ENCODE measurements around the gene DUSP28. TPM values are rescaled to one million over a fixed set of nuclear protein-coding genes. Genes with fewer than 3 reads are reported as not detected.

DUSP28 gene
- total RNA-seq, 1 donor from 2014 or later, result 72.3 TPM

DNA sequence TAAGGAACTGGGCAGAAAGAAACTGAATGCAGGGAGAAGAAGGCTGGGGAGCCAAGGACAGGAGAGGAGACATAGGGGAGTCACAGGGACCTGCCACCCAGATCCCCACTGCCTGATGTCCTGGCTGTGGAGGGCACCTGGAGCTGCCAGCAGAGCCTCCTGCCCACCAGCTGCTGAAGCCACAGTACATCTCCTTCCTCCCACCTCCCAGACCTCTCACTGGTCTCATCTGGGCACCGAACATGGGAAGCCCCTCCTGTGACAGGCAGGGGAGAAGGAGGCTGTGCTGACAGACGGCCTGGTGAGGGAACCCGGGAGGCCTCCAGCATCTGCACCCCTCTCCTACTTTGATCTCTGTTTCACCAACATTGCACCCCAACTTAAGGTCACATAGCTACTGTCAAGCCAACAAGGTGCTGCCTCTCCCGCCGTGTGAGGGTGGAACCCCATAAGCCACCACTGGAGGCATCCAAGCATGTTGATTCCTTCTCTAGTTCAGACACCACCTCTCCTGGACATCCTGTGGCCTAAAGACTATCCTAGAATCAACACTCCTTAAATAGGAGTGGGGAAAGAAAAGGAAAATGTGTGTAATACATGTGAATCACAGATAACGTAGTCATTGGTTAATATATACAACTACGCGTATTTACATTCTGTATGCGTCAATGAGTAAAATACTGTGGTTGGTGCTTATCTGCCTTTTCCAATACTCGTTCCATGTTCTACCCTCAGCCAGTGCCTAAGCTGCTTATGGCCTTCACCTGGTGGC is 4.6 kb downstream of the DUSP28 start:
- H3K4me1 ChIP-seq, result peaks cover 21 to 28% of the 10 kb centered on the region in 2 donors
- TF ChIP-seq, protein P1, sequence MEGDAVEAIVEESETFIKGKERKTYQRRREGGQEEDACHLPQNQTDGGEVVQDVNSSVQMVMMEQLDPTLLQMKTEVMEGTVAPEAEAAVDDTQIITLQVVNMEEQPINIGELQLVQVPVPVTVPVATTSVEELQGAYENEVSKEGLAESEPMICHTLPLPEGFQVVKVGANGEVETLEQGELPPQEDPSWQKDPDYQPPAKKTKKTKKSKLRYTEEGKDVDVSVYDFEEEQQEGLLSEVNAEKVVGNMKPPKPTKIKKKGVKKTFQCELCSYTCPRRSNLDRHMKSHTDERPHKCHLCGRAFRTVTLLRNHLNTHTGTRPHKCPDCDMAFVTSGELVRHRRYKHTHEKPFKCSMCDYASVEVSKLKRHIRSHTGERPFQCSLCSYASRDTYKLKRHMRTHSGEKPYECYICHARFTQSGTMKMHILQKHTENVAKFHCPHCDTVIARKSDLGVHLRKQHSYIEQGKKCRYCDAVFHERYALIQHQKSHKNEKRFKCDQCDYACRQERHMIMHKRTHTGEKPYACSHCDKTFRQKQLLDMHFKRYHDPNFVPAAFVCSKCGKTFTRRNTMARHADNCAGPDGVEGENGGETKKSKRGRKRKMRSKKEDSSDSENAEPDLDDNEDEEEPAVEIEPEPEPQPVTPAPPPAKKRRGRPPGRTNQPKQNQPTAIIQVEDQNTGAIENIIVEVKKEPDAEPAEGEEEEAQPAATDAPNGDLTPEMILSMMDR (IDR thresholded peaks at IDR 0.05), result no peak
- H3K36me3 ChIP-seq, result no peaks in the 10 kb centered on the region
- no peaks in the 10 kb centered on the region for H3K27me3 ChIP-seq
- no peak for DNase-seq (ENCODE audit: low spot score in 2 of 2)
- H3K9me3 ChIP-seq, result no peaks in the 10 kb centered on the region
- intact Hi-C loops (cut with DNase I), result loop anchor here (5.0 to 10.0 kb wide), 8 partner anchors 127 to 1162 kb away; partner anchors contain the start of genes GPC1, HDAC4, PASK and SNED1
- H3K4me3 ChIP-seq, result peak overlapping the region in 1 of 2 donors; percentile 85
- peak overlapping the region; percentile 54 to 78 for H3K27ac ChIP-seq

DNA sequence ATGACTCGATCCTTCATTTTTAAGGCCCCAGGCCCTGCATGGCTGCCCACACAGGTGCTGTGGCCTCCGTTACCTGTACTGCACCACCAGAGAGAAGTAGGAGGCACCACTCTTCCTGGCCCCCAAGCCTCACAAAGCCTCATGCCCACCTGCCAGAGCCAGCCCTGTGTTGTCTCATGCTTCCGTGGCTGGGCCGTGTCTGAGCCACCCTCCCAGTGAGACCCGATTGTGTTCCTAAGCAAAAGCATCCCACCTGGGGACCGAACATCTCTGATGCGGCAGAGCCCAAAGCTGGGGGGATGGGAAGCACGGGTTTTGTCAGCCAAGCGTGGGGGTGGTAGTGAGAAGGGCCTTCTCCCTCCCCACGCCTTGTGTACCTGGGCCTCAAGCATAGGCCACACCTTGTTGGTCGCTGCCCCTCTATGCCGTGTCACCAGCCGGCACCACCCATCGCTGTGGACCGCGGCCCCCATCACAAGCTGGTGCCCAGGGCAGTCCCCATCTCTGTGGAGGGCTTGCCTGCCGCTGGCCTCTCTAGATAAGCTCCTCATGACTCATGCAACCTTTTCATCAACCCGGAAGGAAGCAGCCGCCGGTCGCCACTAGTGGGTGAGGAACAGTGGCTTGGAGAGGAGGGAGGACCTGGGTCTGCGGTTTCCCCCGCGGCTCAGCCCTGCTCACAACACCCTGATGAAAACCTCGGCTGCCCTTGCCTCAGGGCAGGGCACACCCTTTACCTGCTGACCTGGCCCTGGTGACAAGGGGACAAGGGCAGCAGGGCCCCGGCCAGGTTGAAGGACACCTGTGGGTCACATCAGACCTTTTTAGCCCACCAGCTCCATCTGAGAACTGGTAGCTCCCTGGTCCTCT is 5.4 kb downstream of the DUSP28 start:
- Histone ChIP-seq H3K36me3 (no peaks in the 10 kb centered on the region), H3K27me3 (no peaks in the 10 kb centered on the region), H3K27ac (peak overlapping the region; percentile 54 to 78), H3K4me3 (peak overlapping the region; percentile 71 to 85), H3K9me3 (no peaks in the 10 kb centered on the region), H3K4me1 (peaks cover 20 to 35% of the 10 kb centered on the region in 2 donors)
- TF ChIP-seq, protein P1 (IDR thresholded peaks at IDR 0.05), result no peak
- peak; percentile 83 to 90 for DNase-seq (ENCODE audit: low spot score in 2 of 2)
- intact Hi-C loops (cut with DNase I), result loop anchor here (2.0 to 10.0 kb wide), 7 partner anchors 113 to 1163 kb away; partner anchors contain the start of genes HDAC4, PASK, SNED1 and STK25

DNA sequence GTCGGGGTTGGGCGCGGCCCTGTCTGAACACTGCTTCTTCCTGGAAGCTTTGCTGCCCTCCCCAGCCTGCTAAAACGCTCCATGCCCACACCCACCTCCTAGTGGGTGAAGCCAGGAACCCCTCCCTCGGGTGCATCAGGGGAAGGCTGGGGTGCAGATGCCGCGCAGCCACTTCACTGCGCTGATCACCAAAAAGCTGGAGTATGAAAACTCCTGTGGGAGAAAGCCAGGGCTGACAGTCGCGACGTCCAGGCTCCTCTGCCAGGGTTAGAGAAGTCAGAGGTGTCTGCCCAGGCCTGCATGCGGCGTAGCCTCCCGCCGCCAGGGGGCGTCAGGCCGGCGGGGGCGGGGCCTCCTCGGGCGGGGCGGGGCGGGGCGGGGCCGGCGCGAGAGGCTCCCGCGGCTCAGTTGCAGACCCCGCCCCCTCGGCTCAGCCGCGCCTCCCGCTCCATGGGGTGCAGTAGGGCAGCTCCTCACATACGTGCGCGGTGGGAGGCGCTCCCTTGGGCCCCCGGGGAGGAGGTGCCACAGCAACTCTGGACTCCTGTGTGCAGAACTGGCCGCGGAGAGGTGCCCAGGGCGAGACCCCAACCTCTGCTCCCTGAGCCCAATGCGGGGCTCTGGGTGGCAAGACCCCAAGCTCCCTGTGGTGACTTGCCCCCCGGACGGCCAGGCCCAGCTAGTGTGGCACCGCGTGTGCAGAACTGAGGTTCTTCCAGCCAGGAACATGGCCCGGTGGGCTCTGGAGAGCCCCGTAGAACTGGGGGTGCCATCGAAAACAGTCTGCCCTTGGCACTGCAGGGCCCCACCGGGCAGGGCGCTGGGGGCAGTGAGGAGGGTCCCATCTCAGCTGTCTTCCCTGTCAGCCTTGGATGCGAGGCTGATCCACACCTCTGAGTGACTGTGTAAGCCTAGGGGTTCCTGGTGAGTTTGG is 6.3 kb downstream of the DUSP28 start:
- Histone ChIP-seq H3K27me3 (no peaks in the 10 kb centered on the region), H3K9me3 (no peaks in the 10 kb centered on the region), H3K4me1 (peaks cover 16 to 32% of the 10 kb centered on the region in 2 donors), H3K27ac (peak overlapping the region; percentile 91 to 96), H3K36me3 (no peaks in the 10 kb centered on the region), H3K4me3 (peak overlapping the region; percentile 71 to 85)
- intact Hi-C loops (cut with DNase I), result loop anchor here (2.0 to 10.0 kb wide), 7 partner anchors 114 to 1164 kb away; partner anchors contain the start of genes HDAC4, PASK, SNED1 and STK25
- TF ChIP-seq, protein P1 (IDR thresholded peaks at IDR 0.05), result peak; percentile 59 to 76 (median 71)
- DNase-seq (ENCODE audit: low spot score in 2 of 2), result peak; percentile 84 to 97

DNA sequence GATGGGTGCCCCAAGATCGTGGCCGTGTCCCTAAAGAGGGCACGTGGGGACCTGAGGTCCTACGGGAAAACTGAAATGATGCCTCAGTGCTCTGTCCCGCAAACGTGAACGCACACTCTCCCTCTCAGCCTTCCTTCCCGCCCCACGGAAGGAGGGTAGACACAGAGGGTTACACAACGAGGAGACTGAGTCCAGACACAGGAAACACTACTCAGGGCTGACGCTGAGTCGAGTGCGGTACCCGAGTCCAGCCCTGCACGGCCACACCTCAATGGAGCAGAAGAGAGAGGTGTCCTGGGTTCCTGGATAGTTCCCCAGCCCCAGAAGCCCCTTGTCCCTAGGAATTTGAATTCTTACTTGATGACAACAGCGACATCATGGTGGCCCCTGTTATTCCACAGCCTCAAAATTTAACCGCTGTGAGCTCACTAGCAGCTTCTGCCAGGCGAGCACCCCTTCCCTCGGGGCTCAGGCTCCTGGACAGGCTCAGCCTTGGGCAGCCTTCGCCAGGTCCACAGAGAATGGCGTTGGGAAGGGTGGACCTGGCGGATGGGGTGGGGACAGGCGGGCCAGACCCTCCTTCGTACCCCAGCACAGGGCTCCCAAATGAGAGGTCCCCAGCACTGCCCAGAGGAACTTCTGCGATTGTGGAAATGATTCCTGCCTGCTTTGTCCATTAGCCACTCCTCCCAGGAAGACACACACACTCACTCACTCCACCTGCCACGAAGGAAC is 7.1 kb downstream of the DUSP28 start:
- peaks cover 14 to 31% of the 10 kb centered on the region in 2 donors for H3K4me1 ChIP-seq
- DNase-seq (ENCODE audit: low spot score in 2 of 2), result peak in 1 of 2 donors; percentile 69

More for the DNA sequence above, 7.1 kb downstream of the DUSP28 start:
- Histone ChIP-seq H3K9me3 (no peaks in the 10 kb centered on the region), H3K36me3 (no peaks in the 10 kb centered on the region), H3K27me3 (no peaks in the 10 kb centered on the region), H3K4me3 (peak overlapping the region; percentile 71 to 85), H3K27ac (peak overlapping the region; percentile 91 to 96)
- TF ChIP-seq, protein P1 (IDR thresholded peaks at IDR 0.05), result no peak
- intact Hi-C loops (cut with DNase I), result loop anchor here (2.0 to 10.0 kb wide), 7 partner anchors 115 to 1165 kb away; partner anchors contain the start of genes HDAC4, PASK, SNED1 and STK25
